K562 (cell line): ENCODE results near the gene C2CD2L. TPM values are rescaled to one million over a fixed set of nuclear protein-coding genes. Genes with fewer than 3 reads are reported as not detected.

ENCODE experiments used
- ATAC-seq: fragments of 200-7000 bp; cut with Tn5 transposase; 3 replicates; pipeline ENCODE4 v1.9.1; 2020; ENCODE audit warnings: moderate library complexity
- BruUV-seq: library from RNA; stranded (reverse); fragments of 400-500 nt; replicated peaks from 2 replicates; lab custom pipeline; 2021; lab: Mats Ljungman, UMichigan
- CTCF ChIA-PET: fragments of 300-600 bp; formaldehyde crosslinking; extraction: SDS; loops from one replicate; lab custom pipeline; 2021; ENCODE audit warnings: low intra/inter-chr PET ratio; lab: Yijun Ruan, JAX
- POLR2A ChIA-PET: fragments of 300-600, 350-650 bp; sonication (Branson Sonifier 250); formaldehyde crosslinking; extraction: SDS; loops from one replicate; lab custom pipeline; 2021; ENCODE audit warnings: antibody characterized with exemption, inconsistent platforms; lab: Yijun Ruan, JAX
- DNase-seq, 4 experiments: peaks; one replicate each; pipeline versions ENCODE4 v3.0.0 to v3.0.0-alpha.2; 2011 to 2018; ENCODE audit warnings: low spot score in 3 of 4, mixed read lengths in 3 of 4; ENCODE audit errors: extremely low read depth in 1 of 4
- FAIRE-seq: peaks from 2 replicates; lab custom pipeline; 2011; peaks lifted over from hg19 to GRCh38; lab: Jason Lieb, UNC
- H2AFZ ChIP-seq: 2 replicates; pipeline ENCODE4 v1.6.0; 2011; ENCODE audit warnings: low read depth, low read length, control low read depth, inconsistent platforms
- H3K27ac ChIP-seq: fragments of 200-600 bp; 3 replicates; pipeline ENCODE4 v1.8.0; 2011; ENCODE audit warnings: low read depth, mild to moderate bottlenecking, control low read depth, inconsistent platforms, low read length, moderate library complexity, mixed read lengths; ENCODE audit errors: extremely low read depth
- H3K27me3 ChIP-seq, 2 experiments: fragments of 300-600 bp in 1 of 2; 2 replicates in 1 of 2; 3 replicates in 1 of 2; pipeline versions ENCODE4 v1.6.0 to v1.8.0; 2011; ENCODE audit warnings: inconsistent platforms in 2 of 2, low read length in 2 of 2, mild to moderate bottlenecking in 1 of 2, mixed read lengths in 1 of 2, moderate library complexity in 1 of 2; ENCODE audit not compliant: control insufficient read depth in 2 of 2, insufficient read depth in 2 of 2
- H3K36me3 ChIP-seq: fragments of 300-600 bp; 3 replicates; pipeline ENCODE4 v1.8.0; 2011; ENCODE audit warnings: mild to moderate bottlenecking, low read length, inconsistent platforms; ENCODE audit not compliant: control insufficient read depth, insufficient read depth
- H3K4me1 ChIP-seq, 2 experiments: fragments of 200-600 bp in 1 of 2; replicated peaks in 1 of 2; 2 replicates in 1 of 2; 3 replicates in 1 of 2; pipeline versions ENCODE4 v1.5.1 to v1.8.0; 2011; ENCODE audit warnings: inconsistent platforms in 2 of 2, low read length in 2 of 2, mild to moderate bottlenecking in 1 of 2, mixed read lengths in 1 of 2, moderate library complexity in 1 of 2; ENCODE audit not compliant: control insufficient read depth in 2 of 2, insufficient read depth in 2 of 2
- H3K4me2 ChIP-seq: 2 replicates; pipeline ENCODE4 v1.6.1; 2011; ENCODE audit warnings: low read length, control low read depth, inconsistent platforms, mixed read lengths; ENCODE audit not compliant: insufficient read depth
- H3K4me3 ChIP-seq: fragments of 200-600 bp; sonication (generic), shearing (Covaris generic); 2 replicates; pipeline ENCODE4 v1.5.1; 2016; ENCODE audit warnings: control low read depth, inconsistent platforms
- H3K79me2 ChIP-seq: fragments of 200-600 bp; 3 replicates; pipeline ENCODE4 v1.8.0; 2011; ENCODE audit warnings: low read length, inconsistent platforms; ENCODE audit not compliant: control insufficient read depth, insufficient read depth
- H3K9ac ChIP-seq, 2 experiments: 2 replicates each; pipeline versions ENCODE4 v1.6.0 to v1.6.1; 2011; ENCODE audit warnings: low read depth in 2 of 2, low read length in 2 of 2, control low read depth in 1 of 2, inconsistent platforms in 1 of 2, mild to moderate bottlenecking in 1 of 2, mixed read lengths in 1 of 2; ENCODE audit not compliant: insufficient read depth in 1 of 2
- H3K9me1 ChIP-seq: one replicate; pipeline ENCODE4 v1.6.0; 2011; ENCODE audit warnings: inconsistent platforms, mild to moderate bottlenecking, low read length, moderate library complexity; ENCODE audit not compliant: control insufficient read depth, insufficient read depth
- H3K9me3 ChIP-seq: replicated peaks from 2 replicates; pipeline ENCODE4 v1.5.1; 2011; ENCODE audit warnings: low read depth, low read length, inconsistent platforms; ENCODE audit not compliant: control insufficient read depth, insufficient read depth
- H4K20me1 ChIP-seq: replicated peaks from 2 replicates; pipeline ENCODE4 v1.6.1; 2011; ENCODE audit warnings: low read length, inconsistent platforms, mixed read lengths; ENCODE audit not compliant: control insufficient read depth, insufficient read depth
- CHD1 ChIP-seq: fragments of 200-600 bp; sonication (generic); IDR thresholded peaks from one replicate; pipeline ENCODE4 v1.6.1; 2012; ENCODE audit warnings: mild to moderate bottlenecking, moderate library complexity, low read length, inconsistent platforms
- ETV5 ChIP-seq: sonication (generic); formaldehyde crosslinking; IDR thresholded peaks from 2 replicates; pipeline ENCODE4 v1.4.0; 2020; ENCODE audit warnings: low read depth, mild to moderate bottlenecking, missing genetic modification reagents
- EZH2 ChIP-seq: IDR thresholded peaks from 2 replicates; pipeline ENCODE4 v1.6.1; 2012; ENCODE audit warnings: low read depth, mild to moderate bottlenecking, inconsistent platforms, low read length, borderline replicate concordance
- MLLT1 ChIP-seq, 2 experiments: fragments of 450-650 bp; IDR thresholded peaks; 2 replicates each; pipeline ENCODE4 v1.6.1; 2016
- MYC ChIP-seq, 2 experiments: fragments of 250-450 bp in 1 of 2; sonication (Bioruptor Pico) in 1 of 2; IDR thresholded peaks; 2 replicates each; pipeline versions ENCODE4 v1.5.1 to v1.6.1; 2012 to 2021; ENCODE audit warnings: low read depth in 2 of 2, borderline replicate concordance in 1 of 2, improper control_type of control experiment in 1 of 2, low read length in 1 of 2, mild to moderate bottlenecking in 1 of 2, moderate library complexity in 1 of 2
- RBM15 ChIP-seq: fragments of 200-400 bp; formaldehyde crosslinking; IDR thresholded peaks from 2 replicates; pipeline ENCODE4 v1.6.1; 2018; ENCODE audit warnings: mild to moderate bottlenecking, low read length, moderate library complexity; ENCODE audit not compliant: insufficient read depth
- SIN3A ChIP-seq, 2 experiments: fragments of 150-350 bp in 1 of 2; IDR thresholded peaks; 2 replicates each; pipeline ENCODE4 v1.6.1; 2011 to 2016; ENCODE audit warnings: borderline replicate concordance in 2 of 2, low read depth in 2 of 2, low read length in 2 of 2, mild to moderate bottlenecking in 2 of 2, moderate library complexity in 2 of 2; ENCODE audit not compliant: control insufficient read depth in 1 of 2
- ZC3H11A ChIP-seq: IDR thresholded peaks from 2 replicates; pipeline ENCODE4 v1.6.1; 2012; ENCODE audit warnings: low read depth, low read length, improper control_type of control experiment
- WGBS: fragments of 100-300 bp; shearing (Covaris generic); methylation state at CpG from one replicate; pipeline ENCODE4 v1.1.6; 2016; ENCODE audit warnings: low coverage, mixed read lengths; ENCODE audit not compliant: insufficient coverage; ENCODE audit errors: missing lambda C conversion rate; 5-methylcytosine and 5-hydroxymethylcytosine counted together
- in situ Hi-C: fragments of 300-500 bp; cut with MboI; formaldehyde crosslinking; loops from 4 replicates; pipeline ENCODE4 v1.15.0; 2018; ENCODE audit warnings: inconsistent platforms, mixed read lengths
- intact Hi-C: fragments of 100-400 bp; cut with micrococcal nuclease; formaldehyde crosslinking; loops from 2 replicates; pipeline ENCODE4 v1.14.2; 2022
- polyA plus RNA-seq, 8 experiments: library from polyadenylated mRNA; depleted of rRNA in 4 of 8; stranded (reverse) in 5 of 8; unstranded in 3 of 8; fragments of >200 nt; fragmentation: Nextera tagmentation in 2 of 8; fragmentation: Illumina TruSeq in 1 of 8; extraction: Ambion mirVana in 2 of 8; extraction: Trizol in 1 of 8; gene quantifications; 2 replicates each; pipeline versions ENCODE4 v1.2.1 to v1.2.3, GENCODE V29; 2011 to 2014; ENCODE audit warnings: inconsistent platforms in 1 of 8, missing spikeins in 1 of 8
- total RNA-seq, 7 experiments: library from RNA; depleted of rRNA in 6 of 7; stranded (reverse); fragments of >200 nt in 6 of 7; fragmentation: Illumina TruSeq in 2 of 7; extraction: Trizol in 2 of 7; gene quantifications; 2 replicates each; pipeline versions ENCODE4 v1.2.1 to v1.2.3, GENCODE V29; 2011 to 2021; ENCODE audit warnings: low replicate concordance in 1 of 7
- TF ChIP-seq, protein P1 (sequence below): fragments of 450-650 bp; conservative IDR thresholded peaks from 2 replicates; pipeline ENCODE4 v1.6.1; 2016; ENCODE audit warnings: missing genetic modification characterization, low read depth, mild to moderate bottlenecking, missing compliant biosample characterization, moderate library complexity

C2CD2L gene
- total and polyA plus RNA-seq, 9 of the 15 experiments (the other 6 are each of a cell fraction or from before 2014, with no cell fraction given) = 0.66 to 41.2 (median 14.8) TPM

DNA sequence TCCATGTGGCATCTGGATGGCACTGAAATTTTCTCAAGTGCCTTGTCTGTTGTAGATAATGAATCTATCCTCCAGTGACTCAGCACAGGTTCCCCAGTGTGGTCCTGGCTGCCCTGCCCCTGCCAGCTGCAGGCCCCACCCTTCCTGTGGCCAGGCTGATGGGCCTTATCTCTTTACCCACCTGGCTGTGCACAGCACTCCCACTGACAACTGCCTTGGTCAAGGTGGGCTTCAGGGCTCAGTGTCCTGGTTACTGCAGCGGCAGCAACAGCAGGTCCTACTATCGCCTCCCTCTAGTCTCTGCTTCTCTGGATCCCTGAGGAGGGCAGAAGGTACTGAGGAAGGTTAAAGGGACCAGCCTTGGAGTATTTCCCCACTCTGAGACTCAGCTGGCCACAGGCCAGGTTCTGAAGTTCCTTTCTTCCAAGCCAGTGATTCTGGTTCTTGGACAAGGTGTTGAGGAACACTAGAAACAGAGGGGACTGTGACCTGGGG is 19.4 kb upstream of the C2CD2L start (continued):
- TF ChIP-seq, protein P1, sequence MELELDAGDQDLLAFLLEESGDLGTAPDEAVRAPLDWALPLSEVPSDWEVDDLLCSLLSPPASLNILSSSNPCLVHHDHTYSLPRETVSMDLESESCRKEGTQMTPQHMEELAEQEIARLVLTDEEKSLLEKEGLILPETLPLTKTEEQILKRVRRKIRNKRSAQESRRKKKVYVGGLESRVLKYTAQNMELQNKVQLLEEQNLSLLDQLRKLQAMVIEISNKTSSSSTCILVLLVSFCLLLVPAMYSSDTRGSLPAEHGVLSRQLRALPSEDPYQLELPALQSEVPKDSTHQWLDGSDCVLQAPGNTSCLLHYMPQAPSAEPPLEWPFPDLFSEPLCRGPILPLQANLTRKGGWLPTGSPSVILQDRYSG (tag) = peak; percentile 83; the same call in 1 of the 2 replicates
- TF ChIP-seq ZC3H11A (no peak), EZH2 (no peak)
- TF ChIP-seq, all 486 proteins: peak for 187

GRCh38 chr11:119088406-119088805 is 18.7 kb upstream of the C2CD2L start:
- Histone ChIP-seq H3K36me3 (peaks cover 53% of the 10 kb centered on the region), H2AFZ (no peak overlapping the region), H3K27ac (peak overlapping the region; percentile 95), H4K20me1 (peaks cover 15% of the 10 kb centered on the region), H3K27me3 (no peaks in the 10 kb centered on the region; a peak in 1 of 5 replicates), H3K9me1 (no peaks in the 10 kb centered on the region), H3K9ac (peak overlapping the region; percentile 89 to 94), H3K79me2 (peaks cover 84% of the 10 kb centered on the region), H3K4me2 (peak overlapping the region; percentile 98), H3K9me3 (no peaks in the 10 kb centered on the region), H3K4me3 (peak overlapping the region; percentile 94), H3K4me1 (peaks cover 37 to 67% of the 10 kb centered on the region in 2 experiments)
- intact Hi-C loops (loop anchor here (5.0 kb wide), 1 partner anchor 71 kb away; the partner anchor contains the start of genes RPS25 and TRAPPC4), in situ Hi-C loops (no loop called here)
- no peak for ATAC-seq
- FAIRE-seq = no peak
- TSS peak; percentile 10 for BruUV-seq
- POLR2A ChIA-PET = interaction anchor here (0.9 to 5.8 kb wide), 5 partner anchors 9 to 32 kb away, joined by 3 to 50 read pairs (median 6); partner anchors contain the start of genes C2CD2L and VPS11
- 5% methylated on average over 9 of the region's 9 CpGs for WGBS
- CTCF ChIA-PET = no interaction called here
- TF ChIP-seq RBM15 (no peak), MYC (IDR thresholded peaks at IDR 0.05; ENCODE audit: low read depth, low read length) (no peak), MYC (CRISPR knock-in tag; IDR thresholded peaks at IDR 0.05; ENCODE audit: borderline replicate concordance, low read depth) (0 out of 2 replicates have a peak, but pooled peaks have one; percentile 44), SIN3A (IDR thresholded peaks at IDR 0.05; ENCODE audit: borderline replicate concordance in 2 of 2, control insufficient read depth in 1 of 2, low read depth in 2 of 2, low read length in 2 of 2) (peak in 1 of 2 experiments; percentile 18; a peak in 1 of 4 replicates), MLLT1 (IDR thresholded peaks at IDR 0.05) (0 out of 4 replicates have a peak, but pooled peaks of 1 of the 2 experiments have one; percentile 11), ETV5 (no peak), CHD1 (peak; percentile 30)
- DNase-seq = no peak
